ENCODE data around the gene PPP1R37.

PPP1R37 gene

GRCh38 chr19:45195764-45196163, 102.8 kb downstream of the PPP1R37 start:
- Histone ChIP-seq H3K9ac (ENCODE audit: low read depth, low read length) (no peak overlapping the region), H3K9me3 (ENCODE audit: control insufficient read depth, insufficient read depth, low read length) (no peaks in the 10 kb centered on the region), H3K4me1 (ENCODE audit: control insufficient read depth, insufficient read depth, low read length) (no peaks in the 10 kb centered on the region), H3K27me3 (ENCODE audit: control insufficient read depth, insufficient read depth, low read length) (peaks cover 2% of the 10 kb centered on the region; the same call in 1 of the 2 replicates), H3K27ac (ENCODE audit: low read depth, low read length) (no peak overlapping the region), H3K4me3 (ENCODE audit: low read depth, low read length) (no peak overlapping the region), H3K36me3 (ENCODE audit: control insufficient read depth, insufficient read depth, low read length) (no peaks in the 10 kb centered on the region)

Data from HUES48 (cell line).